ENCODE results near the gene SGMS2.
"Not testable (repeated sequence)": the region's sequence is repeated elsewhere in the genome, so short reads cannot be mapped to it uniquely, and the experiment has no call there.

GRCh38 chr4:107905082-107905481 lies 80.3 kb downstream of the SGMS2 start:
- TF ChIP-seq CTCF, POLR2A (IDR thresholded peaks at IDR 0.05): not testable (repeated sequence)
